H9 (cell line): ENCODE data around the gene FOXB1. TPM values are rescaled to one million over a fixed set of nuclear protein-coding genes. Genes with fewer than 3 reads are reported as not detected.
A peak's percentile ranks its signal among the peaks of the same experiment; 100 is the strongest.

Experiments
- DNase-seq: peaks from one replicate; pipeline ENCODE4 v3.0.0-alpha.2; 2017
- H2AFZ ChIP-seq: one replicate; pipeline ENCODE4 v1.6.1; 2013; ENCODE audit warnings: mild to moderate bottlenecking, low read length, control low read depth, moderate library complexity
- H2AK5ac ChIP-seq: 2 replicates; pipeline ENCODE4 v1.6.1; 2013; ENCODE audit warnings: low read length, control low read depth, mixed read lengths; ENCODE audit not compliant: insufficient read length
- H2BK120ac ChIP-seq: one replicate; pipeline ENCODE4 v1.6.1; 2013; ENCODE audit warnings: low read depth, mild to moderate bottlenecking, low read length, control low read depth, inconsistent platforms; ENCODE audit not compliant: poor library complexity, severe bottlenecking
- H2BK12ac ChIP-seq: 2 replicates; pipeline ENCODE4 v1.6.1; 2013; ENCODE audit warnings: low read length, control low read depth, mixed read lengths, low read depth; ENCODE audit not compliant: insufficient read length
- H2BK15ac ChIP-seq: 2 replicates; pipeline ENCODE4 v1.6.1; 2013; ENCODE audit warnings: low read depth, low read length, control low read depth
- H2BK20ac ChIP-seq: one replicate; pipeline ENCODE4 v1.6.1; 2013; ENCODE audit warnings: low read depth, mild to moderate bottlenecking, low read length, control low read depth, inconsistent platforms; ENCODE audit not compliant: poor library complexity, severe bottlenecking
- H2BK5ac ChIP-seq: 2 replicates; pipeline ENCODE4 v1.6.1; 2013; ENCODE audit warnings: low read length, control low read depth, mixed read lengths; ENCODE audit not compliant: insufficient read length
- H3K14ac ChIP-seq: 2 replicates; pipeline ENCODE4 v1.6.1; 2013; ENCODE audit warnings: low read length, control low read depth; ENCODE audit not compliant: insufficient read depth
- H3K18ac ChIP-seq: 2 replicates; pipeline ENCODE4 v1.6.1; 2013; ENCODE audit warnings: low read depth, mild to moderate bottlenecking, mixed read lengths, low read length, control low read depth; ENCODE audit not compliant: insufficient read length
- H3K23ac ChIP-seq: 2 replicates; pipeline ENCODE4 v1.6.1; 2013; ENCODE audit warnings: low read length, control low read depth, mixed read lengths, low read depth; ENCODE audit not compliant: insufficient read length
- H3K23me2 ChIP-seq: 2 replicates; pipeline ENCODE4 v1.6.1; 2013; ENCODE audit warnings: low read depth, mild to moderate bottlenecking, mixed read lengths, low read length, control low read depth; ENCODE audit not compliant: insufficient read length, poor library complexity, severe bottlenecking
- H3K27ac ChIP-seq: 2 replicates; pipeline ENCODE4 v1.5.1; 2013; ENCODE audit warnings: low read length, control low read depth, mixed read lengths, low read depth; ENCODE audit not compliant: insufficient read length
- H3K27me3 ChIP-seq: 2 replicates; pipeline ENCODE4 v1.6.1; 2013; ENCODE audit warnings: low read length, control low read depth, inconsistent platforms; ENCODE audit not compliant: insufficient read depth
- H3K4ac ChIP-seq: 2 replicates; pipeline ENCODE4 v1.6.1; 2013; ENCODE audit warnings: low read depth, mild to moderate bottlenecking, control low read depth, inconsistent platforms, low read length, moderate library complexity
- H3K4me1 ChIP-seq: 2 replicates; pipeline ENCODE4 v1.6.1; 2013; ENCODE audit warnings: low read length, control low read depth, inconsistent platforms; ENCODE audit not compliant: insufficient read depth
- H3K4me2 ChIP-seq: 2 replicates; pipeline ENCODE4 v1.6.1; 2013; ENCODE audit warnings: low read length, control low read depth, mixed read lengths; ENCODE audit not compliant: insufficient read length, insufficient read depth
- H3K56ac ChIP-seq: 2 replicates; pipeline ENCODE4 v1.6.1; 2013; ENCODE audit warnings: low read depth, mild to moderate bottlenecking, mixed read lengths, low read length, control low read depth; ENCODE audit not compliant: insufficient read length
- H3K79me1 ChIP-seq: 2 replicates; pipeline ENCODE4 v1.6.1; 2013; ENCODE audit warnings: low read depth, mild to moderate bottlenecking, moderate library complexity, low read length, control low read depth, inconsistent platforms; ENCODE audit not compliant: insufficient read depth, poor library complexity, severe bottlenecking
- H3K79me2 ChIP-seq: 2 replicates; pipeline ENCODE4 v1.6.1; 2013; ENCODE audit warnings: low read length, control low read depth, inconsistent platforms; ENCODE audit not compliant: insufficient read depth
- H3K9ac ChIP-seq: 2 replicates; pipeline ENCODE4 v1.6.1; 2013; ENCODE audit warnings: low read length, control low read depth, mixed read lengths; ENCODE audit not compliant: insufficient read length; ENCODE audit errors: extremely low read depth
- H3K9me3 ChIP-seq: one replicate; pipeline ENCODE4 v1.6.1; 2013; ENCODE audit warnings: low read depth, low read length, inconsistent platforms; ENCODE audit not compliant: control insufficient read depth
- H3T11ph ChIP-seq: one replicate; pipeline ENCODE4 v1.6.1; 2013; ENCODE audit warnings: mild to moderate bottlenecking, low read length, control low read depth, inconsistent platforms
- H4K20me1 ChIP-seq: one replicate; pipeline ENCODE4 v1.6.1; 2013; ENCODE audit not compliant: control insufficient read depth, insufficient read length, insufficient read depth
- H4K5ac ChIP-seq: 2 replicates; pipeline ENCODE4 v1.6.1; 2013; ENCODE audit warnings: low read depth, mild to moderate bottlenecking, mixed read lengths, low read length, control low read depth; ENCODE audit not compliant: insufficient read length
- H4K8ac ChIP-seq: replicated peaks from 2 replicates; pipeline ENCODE4 v1.6.1; 2013; ENCODE audit warnings: low read length, control low read depth, mixed read lengths, low read depth; ENCODE audit not compliant: insufficient read length
- H4K91ac ChIP-seq: 2 replicates; pipeline ENCODE4 v1.6.1; 2013; ENCODE audit warnings: low read depth, mild to moderate bottlenecking, moderate library complexity, mixed read lengths, low read length, control low read depth; ENCODE audit not compliant: insufficient read length
- H3K27ac Mint-ChIP-seq, 3 experiments: 2 replicates in 2 of 3; 3 replicates in 1 of 3; pipeline ENCODE4 v1.8.0; 2020 to 2021; ENCODE audit warnings: mixed read lengths in 3 of 3, mild to moderate bottlenecking in 1 of 3, moderate library complexity in 1 of 3
- H3K27me3 Mint-ChIP-seq: 2 replicates; pipeline ENCODE4 v1.8.0; 2021; ENCODE audit warnings: low read depth, mild to moderate bottlenecking, moderate library complexity, mixed read lengths
- H3K36me3 Mint-ChIP-seq, 3 experiments: 2 replicates in 2 of 3; 3 replicates in 1 of 3; pipeline ENCODE4 v1.8.0; 2020 to 2021; ENCODE audit warnings: low read depth in 3 of 3, mixed read lengths in 3 of 3; ENCODE audit not compliant: insufficient read depth in 1 of 3
- H3K4me1 Mint-ChIP-seq, 2 experiments: 2 replicates each; pipeline ENCODE4 v1.8.0; 2020; ENCODE audit warnings: mixed read lengths in 2 of 2
- H3K4me3 Mint-ChIP-seq, 2 experiments: 2 replicates in 1 of 2; 3 replicates in 1 of 2; pipeline ENCODE4 v1.8.0; 2020 to 2021; ENCODE audit warnings: mild to moderate bottlenecking in 2 of 2, mixed read lengths in 2 of 2, moderate library complexity in 1 of 2
- H3K9me3 Mint-ChIP-seq, 2 experiments: 2 replicates in 1 of 2; 3 replicates in 1 of 2; pipeline ENCODE4 v1.8.0; 2020; ENCODE audit warnings: mild to moderate bottlenecking in 2 of 2, mixed read lengths in 2 of 2, moderate library complexity in 1 of 2
- CTCF ChIP-seq: fragments of 200-600 bp; sonication (generic); conservative IDR thresholded peaks from 3 replicates; pipeline ENCODE4 v1.8.0; 2021; ENCODE audit warnings: antibody characterized with exemption, mild to moderate bottlenecking
- WGBS: extraction: QIAGEN DNeasy Blood & Tissue Kit; methylation state at CpG from one replicate; pipeline ENCODE4 v1.1.7; 2013; ENCODE audit warnings: missing lambda C conversion rate, low lambda C conversion rate, mixed read lengths; ENCODE audit not compliant: insufficient read length; ENCODE audit errors: extremely low coverage; 5-methylcytosine and 5-hydroxymethylcytosine counted together
- total RNA-seq: library from RNA; stranded (reverse); gene quantifications from 2 replicates; pipeline ENCODE4 v1.2.1, GENCODE V29; 2021

The FOXB1 gene
- total RNA-seq, 1 experiment from 2014 or later: 3.5 TPM

GRCh38 chr15:60003243-60004008 is 685 bp upstream of the FOXB1 start:
- no peak overlapping the region for H4K5ac ChIP-seq
- H2AK5ac ChIP-seq: no peak overlapping the region
- H3K9me3 Mint-ChIP-seq: no peaks in the 10 kb centered on the region
- no peak overlapping the region for H4K8ac ChIP-seq
- H2AFZ ChIP-seq: no peak overlapping the region
- peak overlapping the region; percentile 80 to 95 for H3K4me3 Mint-ChIP-seq
- H3K14ac ChIP-seq: no peak overlapping the region
- no peak overlapping the region for H2BK12ac ChIP-seq
- H3K79me2 ChIP-seq: no peaks in the 10 kb centered on the region
- no peak overlapping the region; a peak in 1 of 7 replicates for H3K27ac Mint-ChIP-seq
- no peak overlapping the region for H2BK20ac ChIP-seq
- peaks cover 0 to 2% (median 0%) of the 10 kb centered on the region in 3 experiments; a peak in 1 of 7 replicates for H3K36me3 Mint-ChIP-seq
- H3K4me1 ChIP-seq: peaks cover 6% of the 10 kb centered on the region
- no peak overlapping the region for H3K18ac ChIP-seq
- no peak for DNase-seq
- no peak overlapping the region for H3K27ac ChIP-seq
- peaks cover 63% of the 10 kb centered on the region for H3K23me2 ChIP-seq
- H3K4me1 Mint-ChIP-seq: peaks cover 71 to 81% of the 10 kb centered on the region in 2 experiments
- H2BK120ac ChIP-seq: no peak overlapping the region
- H3T11ph ChIP-seq: no peak overlapping the region
- no peak overlapping the region for H3K9ac ChIP-seq
- H3K23ac ChIP-seq: no peak overlapping the region
- H4K91ac ChIP-seq: no peak overlapping the region
- H3K56ac ChIP-seq: no peak overlapping the region
- H3K27me3 Mint-ChIP-seq: peaks cover 90% of the 10 kb centered on the region
- H3K27me3 ChIP-seq: peaks cover 40% of the 10 kb centered on the region
- no peaks in the 10 kb centered on the region for H3K9me3 ChIP-seq
- no peak overlapping the region for H2BK15ac ChIP-seq
- H4K20me1 ChIP-seq: no peaks in the 10 kb centered on the region
- no peak for TF ChIP-seq CTCF
- no peak overlapping the region for H2BK5ac ChIP-seq
- no peak overlapping the region for H3K4ac ChIP-seq
- WGBS: no CpG with 5 or more reads among the region's 24 CpGs
- no peaks in the 10 kb centered on the region for H3K79me1 ChIP-seq
- peak overlapping the region; percentile 99 for H3K4me2 ChIP-seq
